NCI-H1930 (cell line): ENCODE measurements around the gene RNF4.
"Not testable (repeated sequence)": the region's sequence is repeated elsewhere in the genome, so short reads cannot be mapped to it uniquely, and the experiment has no call there.

Experiments
- DNase-seq, 2 experiments: peaks; one replicate each; lab custom pipeline; 2025; lab: John Stamatoyannopoulos, UW

The RNF4 gene

GRCh38 chr4:2486981-2487380, 18.1 kb downstream of the RNF4 start:
- no peak for DNase-seq

GRCh38 chr4:2487632-2488031, 18.7 kb downstream of the RNF4 start:
- DNase-seq: no peak

GRCh38 chr4:2489081-2489805, 20.3 kb downstream of the RNF4 start:
- DNase-seq: no peak

GRCh38 chr4:2489841-2490552, 21.1 kb downstream of the RNF4 start:
- no peak for DNase-seq

- no peak for DNase-seq
These were observed 24.1 kb downstream of the RNF4 start for GRCh38 chr4:2492970-2493369.

- DNase-seq: no peak
These were observed 26.1 kb downstream of the RNF4 start for GRCh38 chr4:2494992-2495391.

GRCh38 chr4:2497324-2497723, 28.4 kb downstream of the RNF4 start:
- DNase-seq: no peak

GRCh38 chr4:2497931-2498330, 29.0 kb downstream of the RNF4 start:
- DNase-seq: no peak

- no peak for DNase-seq
These were observed 31.6 kb downstream of the RNF4 start for GRCh38 chr4:2500547-2500946.

GRCh38 chr4:2501034-2501594, 32.2 kb downstream of the RNF4 start:
- DNase-seq: no peak

- DNase-seq: no peak
These were observed 34.9 kb downstream of the RNF4 start for GRCh38 chr4:2503809-2504208.

- no peak for DNase-seq
These were observed 38.4 kb downstream of the RNF4 start for GRCh38 chr4:2507259-2507658.

GRCh38 chr4:2507855-2508254, 38.9 kb downstream of the RNF4 start:
- no peak for DNase-seq

GRCh38 chr4:2510351-2511259, 41.7 kb downstream of the RNF4 start:
- no peak for DNase-seq

GRCh38 chr4:2511645-2512131, 42.8 kb downstream of the RNF4 start:
- DNase-seq: no peak

GRCh38 chr4:2512396-2513135, 43.7 kb downstream of the RNF4 start:
- DNase-seq: no peak

GRCh38 chr4:2514193-2514592, 45.3 kb downstream of the RNF4 start:
- not testable (repeated sequence) for DNase-seq

- not testable (repeated sequence) for DNase-seq
These were observed 46.0 kb downstream of the RNF4 start for GRCh38 chr4:2514944-2515343.

- DNase-seq: no peak
These were observed 47.1 kb downstream of the RNF4 start for GRCh38 chr4:2515830-2516550.

- DNase-seq: no peak
These were observed 47.7 kb downstream of the RNF4 start for GRCh38 chr4:2516635-2517034.

- DNase-seq: no peak
These were observed 57.7 kb downstream of the RNF4 start for GRCh38 chr4:2526559-2526958.
